Activated CD8-positive, alpha-beta memory T cell treated with anti-CD3 and anti-CD28 coated beads, Interleukin-2, amount 50 U/mL, for 4 hours (primary cell): ENCODE measurements around the gene PKN2.
"Not testable (repeated sequence)": the region's sequence is repeated elsewhere in the genome, so short reads cannot be mapped to it uniquely, and the experiment has no call there.

Experiments
- DNase-seq: peaks from one replicate; pipeline ENCODE4 v3.0.0-alpha.2; 2020

PKN2 gene

GRCh38 chr1:88800382-88801051 lies 116.4 kb downstream of the PKN2 start:
- DNase-seq = no peak

- DNase-seq = no peak
Observed at GRCh38 chr1:88801575-88802208, 117.6 kb downstream of the PKN2 start.

GRCh38 chr1:88802404-88802803 lies 118.3 kb downstream of the PKN2 start:
- DNase-seq = no peak

GRCh38 chr1:88802950-88803349 lies 118.9 kb downstream of the PKN2 start:
- DNase-seq = no peak

- no peak for DNase-seq
Observed at GRCh38 chr1:88803444-88803843, 119.4 kb downstream of the PKN2 start.

- DNase-seq = no peak
Observed at GRCh38 chr1:88812366-88812765, 128.3 kb downstream of the PKN2 start.

- DNase-seq = no peak
Observed at GRCh38 chr1:88813471-88813870, 129.4 kb downstream of the PKN2 start.

GRCh38 chr1:88819642-88820041 lies 135.6 kb downstream of the PKN2 start:
- DNase-seq = not testable (repeated sequence)

- no peak for DNase-seq
Observed at GRCh38 chr1:88825721-88826120, 141.6 kb downstream of the PKN2 start.

- DNase-seq = no peak
Observed at GRCh38 chr1:88847643-88848042, 163.6 kb downstream of the PKN2 start.

GRCh38 chr1:88851303-88852063 lies 167.4 kb downstream of the PKN2 start:
- DNase-seq = no peak

GRCh38 chr1:88867743-88868521 lies 183.9 kb downstream of the PKN2 start:
- no peak for DNase-seq

GRCh38 chr1:88869644-88870043 lies 185.6 kb downstream of the PKN2 start:
- DNase-seq = not testable (repeated sequence)

- no peak for DNase-seq
Observed at GRCh38 chr1:88873737-88874349, 189.8 kb downstream of the PKN2 start.

- no peak for DNase-seq
Observed at GRCh38 chr1:88875595-88875994, 191.5 kb downstream of the PKN2 start.

- no peak for DNase-seq
Observed at GRCh38 chr1:88876573-88877365, 192.7 kb downstream of the PKN2 start.

- no peak for DNase-seq
Observed at GRCh38 chr1:88877382-88877825, 193.3 kb downstream of the PKN2 start.

- DNase-seq = no peak
Observed at GRCh38 chr1:88877911-88878310, 193.8 kb downstream of the PKN2 start.

GRCh38 chr1:88878731-88879130 lies 194.7 kb downstream of the PKN2 start:
- no peak for DNase-seq

GRCh38 chr1:88880717-88881116 lies 196.6 kb downstream of the PKN2 start:
- not testable (repeated sequence) for DNase-seq

- DNase-seq = no peak
Observed at GRCh38 chr1:88883156-88883555, 199.1 kb downstream of the PKN2 start.
